HG02678 (cell line): ENCODE measurements around the gene SLC25A15.
A peak's percentile ranks its signal among the peaks of the same experiment; 100 is the strongest.

Experiments used
- ATAC-seq: cut with Tn5 transposase; IDR thresholded peaks from one replicate; pipeline ENCODE4 v1.9.1; 2021; ENCODE audit warnings: mild to moderate bottlenecking, moderate library complexity; ENCODE audit not compliant: unreplicated experiment

The SLC25A15 gene

GRCh38 chr13:40789275-40790153, at the start of gene SLC25A15:
SLC25A15 (plus strand) TSS chr13:40789611; CDS start chr13:40793227, 3,616 bp downstream.
- peak; percentile 89 for ATAC-seq

GRCh38 chr13:40749327-40749726, 40.1 kb upstream of the SLC25A15 start:
- ATAC-seq = no peak

- ATAC-seq = no peak
Observed at GRCh38 chr13:40755082-40755700, 34.2 kb upstream of the SLC25A15 start.

GRCh38 chr13:40756042-40756441, 33.4 kb upstream of the SLC25A15 start:
- peak; percentile 71 for ATAC-seq

GRCh38 chr13:40758811-40759210, 30.6 kb upstream of the SLC25A15 start:
- no peak for ATAC-seq

GRCh38 chr13:40762849-40763248, 26.6 kb upstream of the SLC25A15 start:
- no peak for ATAC-seq

- ATAC-seq = no peak
Observed at GRCh38 chr13:40764587-40765403, 24.6 kb upstream of the SLC25A15 start.

- ATAC-seq = no peak
Observed at GRCh38 chr13:40765602-40766001, 23.8 kb upstream of the SLC25A15 start.

- no peak for ATAC-seq
Observed at GRCh38 chr13:40769970-40770369, 19.4 kb upstream of the SLC25A15 start.

GRCh38 chr13:40770609-40770933, 18.8 kb upstream of the SLC25A15 start:
- no peak for ATAC-seq

- ATAC-seq = peak; percentile 97
Observed at GRCh38 chr13:40770934-40771618, 18.3 kb upstream of the SLC25A15 start, which contains the start of gene MRPS31. MRPS31 (minus strand) TSS chr13:40771190; CDS start chr13:40771136, 54 bp downstream.

GRCh38 chr13:40772765-40773473, 16.5 kb upstream of the SLC25A15 start:
- no peak for ATAC-seq

GRCh38 chr13:40774672-40775071, 14.7 kb upstream of the SLC25A15 start:
- ATAC-seq = no peak

GRCh38 chr13:40776232-40776631, 13.2 kb upstream of the SLC25A15 start:
- ATAC-seq = no peak

GRCh38 chr13:40776681-40777165, 12.7 kb upstream of the SLC25A15 start:
- peak; percentile 43 for ATAC-seq

GRCh38 chr13:40777166-40777808, 12.1 kb upstream of the SLC25A15 start:
- peak; percentile 88 for ATAC-seq

- ATAC-seq = peak; percentile 8
Observed at GRCh38 chr13:40777809-40778175, 11.6 kb upstream of the SLC25A15 start.

- no peak for ATAC-seq
Observed at GRCh38 chr13:40779049-40779448, 10.4 kb upstream of the SLC25A15 start.

GRCh38 chr13:40779796-40780285, 9.6 kb upstream of the SLC25A15 start:
- ATAC-seq = no peak
